Endometrial microvascular endothelial cells (primary cell): ENCODE results near the gene PBOV1. TPM values are rescaled to one million over a fixed set of nuclear protein-coding genes. Genes with fewer than 3 reads are reported as not detected.

Experiments used
- in situ Hi-C: cut with HindIII; loops from 2 replicates; pipeline ENCODE4 v1.10.0; 2017; ENCODE audit warnings: low sequenced_read_pairs, low pct_unique_long_range_greater_than_20kb; ENCODE audit errors: inconsistent ontology term
- total RNA-seq: library from RNA; depleted of rRNA; stranded (reverse); fragments of >200 nt; gene quantifications from one replicate; pipeline ENCODE4 v1.2.3, GENCODE V29; 2015; ENCODE audit errors: inconsistent ontology term

PBOV1 gene
- total RNA-seq, 1 donor from 2014 or later, result not detected

GRCh38 chr6:138240476-138241245, 22.4 kb upstream of the PBOV1 start:
- in situ Hi-C loops, result no loop called here

GRCh38 chr6:138239774-138240173, 21.5 kb upstream of the PBOV1 start:
- in situ Hi-C loops, result no loop called here

GRCh38 chr6:138238368-138238767, 20.1 kb upstream of the PBOV1 start:
- in situ Hi-C loops, result no loop called here

- in situ Hi-C loops, result no loop called here
Observed at GRCh38 chr6:138237463-138237862, 19.2 kb upstream of the PBOV1 start.

GRCh38 chr6:138235693-138236092, 17.4 kb upstream of the PBOV1 start:
- in situ Hi-C loops, result no loop called here

GRCh38 chr6:138235205-138235604, 16.9 kb upstream of the PBOV1 start:
- in situ Hi-C loops, result no loop called here

- in situ Hi-C loops, result no loop called here
Observed at GRCh38 chr6:138234363-138234762, 16.1 kb upstream of the PBOV1 start.

GRCh38 chr6:138231381-138231886, 13.1 kb upstream of the PBOV1 start:
- in situ Hi-C loops, result no loop called here

GRCh38 chr6:138230759-138231380, 12.6 kb upstream of the PBOV1 start:
- in situ Hi-C loops, result no loop called here

- in situ Hi-C loops, result no loop called here
Observed at GRCh38 chr6:138230221-138230620, 11.9 kb upstream of the PBOV1 start.

GRCh38 chr6:138229663-138230179, 11.4 kb upstream of the PBOV1 start:
- in situ Hi-C loops, result no loop called here

GRCh38 chr6:138229072-138229471, 10.8 kb upstream of the PBOV1 start:
- in situ Hi-C loops, result no loop called here

GRCh38 chr6:138227316-138227781, 9.1 kb upstream of the PBOV1 start:
- in situ Hi-C loops, result no loop called here

GRCh38 chr6:138226700-138227315, 8.5 kb upstream of the PBOV1 start:
- in situ Hi-C loops, result no loop called here

GRCh38 chr6:138225953-138226352, 7.7 kb upstream of the PBOV1 start:
- in situ Hi-C loops, result no loop called here

- in situ Hi-C loops, result no loop called here
Observed at GRCh38 chr6:138222901-138223546, 4.7 kb upstream of the PBOV1 start.

- in situ Hi-C loops, result no loop called here
Observed at GRCh38 chr6:138219901-138220300, 1.6 kb upstream of the PBOV1 start.

GRCh38 chr6:138219398-138219797, 1.1 kb upstream of the PBOV1 start:
- in situ Hi-C loops, result no loop called here

- in situ Hi-C loops, result no loop called here
Observed at GRCh38 chr6:138215093-138215782, 3.1 kb downstream of the PBOV1 start.
